Activated naive CD8-positive, alpha-beta T cell treated with anti-CD3 and anti-CD28 coated beads, Interleukin-2, amount 10 ng/mL, durations not matched to agents 7 days and 5 days (primary cell): Measurements from ENCODE around the gene CDCA7. TPM values are rescaled to one million over a fixed set of nuclear protein-coding genes. Genes with fewer than 3 reads are reported as not detected.
"Not testable (repeated sequence)": the region's sequence is repeated elsewhere in the genome, so short reads cannot be mapped to it uniquely, and the experiment has no call there.

Experiments used
- ATAC-seq: fragments of 150-1000 bp; cut with Tn5 transposase; one replicate; pipeline ENCODE4 v1.10.0; 2021; ENCODE audit warnings: low read depth, moderate library complexity
- POLR2A ChIA-PET: fragments of 350-600 bp; sonication (Branson Sonifier 250); formaldehyde crosslinking; loops from one replicate; lab custom pipeline; 2021; ENCODE audit warnings: antibody characterized with exemption; lab: Charles Lee
- DNase-seq: peaks from one replicate; pipeline ENCODE4 v3.0.0; 2021
- H3K27ac Mint-ChIP-seq: one replicate; pipeline ENCODE4 v1.8.0; 2022; ENCODE audit warnings: mild to moderate bottlenecking, mixed read lengths
- H3K27me3 Mint-ChIP-seq: one replicate; pipeline ENCODE4 v1.8.0; 2022; ENCODE audit warnings: mild to moderate bottlenecking, moderate library complexity, mixed read lengths
- H3K36me3 Mint-ChIP-seq: one replicate; pipeline ENCODE4 v1.8.0; 2021; ENCODE audit warnings: mild to moderate bottlenecking, mixed read lengths
- H3K4me1 Mint-ChIP-seq: one replicate; pipeline ENCODE4 v1.8.0; 2021; ENCODE audit warnings: mixed read lengths
- H3K4me3 Mint-ChIP-seq: one replicate; pipeline ENCODE4 v1.8.0; 2022; ENCODE audit warnings: mild to moderate bottlenecking, moderate library complexity, mixed read lengths
- H3K9me3 Mint-ChIP-seq: one replicate; pipeline ENCODE4 v1.8.0; 2021; ENCODE audit warnings: mixed read lengths
- total RNA-seq, 2 experiments: library from RNA; stranded (reverse); gene quantifications; one replicate each; pipeline ENCODE4 v1.2.3, GENCODE V29; 2021

The CDCA7 gene
- total RNA-seq, 2 experiments from 2014 or later: 77.8 to 81.5 TPM

GRCh38 chr2:173416415-173417152 lies 61.9 kb downstream of the CDCA7 start:
- H3K9me3 Mint-ChIP-seq, H3K36me3 Mint-ChIP-seq, H3K4me1 Mint-ChIP-seq, H3K27ac Mint-ChIP-seq, H3K4me3 Mint-ChIP-seq, DNase-seq, ATAC-seq, POLR2A ChIA-PET: not testable (repeated sequence)
- peaks cover 24% of the 10 kb centered on the region for H3K27me3 Mint-ChIP-seq

DNA sequence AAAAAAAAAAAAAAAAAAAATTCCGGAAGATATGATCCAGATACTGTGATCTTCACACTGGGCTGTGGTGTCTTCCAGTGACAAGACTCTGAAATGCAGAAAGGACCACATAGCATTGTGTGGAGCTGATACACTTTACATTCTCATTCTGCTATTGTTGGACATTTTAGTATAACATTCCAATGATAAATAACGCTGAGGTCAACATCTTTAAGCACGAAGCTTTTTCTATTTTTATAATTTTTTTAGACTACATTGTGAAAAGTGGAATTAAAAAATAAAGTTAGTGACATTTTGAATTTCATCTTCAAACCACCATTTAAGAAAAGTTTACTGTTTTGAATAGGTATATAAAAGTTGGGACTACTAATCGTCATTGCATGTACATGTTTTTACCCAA lies 62.7 kb downstream of the CDCA7 start:
- Mint-ChIP-seq H3K9me3 (no peaks in the 10 kb centered on the region), H3K27ac (no peak overlapping the region), H3K4me1 (no peaks in the 10 kb centered on the region), H3K36me3 (no peaks in the 10 kb centered on the region), H3K4me3 (no peak overlapping the region), H3K27me3 (peaks cover 28% of the 10 kb centered on the region)
- no peak for DNase-seq
- ATAC-seq: no peak
- POLR2A ChIA-PET: no interaction called here

- Mint-ChIP-seq H3K27ac (no peak overlapping the region), H3K4me3 (no peak overlapping the region), H3K27me3 (peaks cover 24% of the 10 kb centered on the region), H3K36me3 (no peaks in the 10 kb centered on the region), H3K9me3 (no peaks in the 10 kb centered on the region), H3K4me1 (no peaks in the 10 kb centered on the region)
- DNase-seq: no peak
- no peak for ATAC-seq
- POLR2A ChIA-PET: no interaction called here
Observed at GRCh38 chr2:173417802-173418201, 63.1 kb downstream of the CDCA7 start.
